ENCODE results near the gene SEC31B.

Gene SEC31B

DNA sequence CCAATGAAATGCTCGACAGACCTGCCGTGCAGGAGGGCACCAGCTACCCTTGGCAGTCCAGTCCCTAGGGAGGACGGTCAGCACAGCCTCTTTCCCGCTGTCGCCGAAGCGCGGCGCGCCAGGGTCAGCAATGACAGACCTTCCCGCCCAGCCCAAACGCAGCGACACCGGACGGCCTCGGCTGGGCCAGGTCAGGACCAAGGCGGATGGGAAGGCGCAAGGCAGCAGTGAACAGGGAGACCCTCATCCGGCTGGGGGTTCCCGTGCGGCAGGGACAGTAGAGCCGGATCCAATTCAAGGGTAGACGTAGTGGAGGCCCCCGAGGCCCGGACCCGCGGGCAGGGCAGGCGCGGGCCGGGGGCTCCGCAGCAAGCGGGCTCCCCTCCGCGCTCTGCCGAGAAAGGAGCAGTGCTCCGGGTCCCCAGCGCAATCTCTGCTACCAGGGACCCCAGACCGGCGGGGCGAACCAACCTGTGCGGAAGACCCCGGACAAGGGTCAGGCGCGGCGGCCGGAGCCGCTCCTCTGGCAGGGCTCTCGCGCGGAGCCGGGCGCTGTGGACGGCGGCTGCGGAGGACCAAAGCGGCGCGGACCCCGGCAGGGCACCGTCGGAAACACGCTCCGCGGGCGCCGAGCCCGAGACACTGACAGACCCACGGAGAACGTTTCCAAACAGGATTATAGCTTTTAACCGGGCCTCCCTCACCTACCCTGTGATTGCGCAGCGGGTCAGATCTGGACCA, at the start of gene SEC31B:
SEC31B (minus strand) TSS at position 551 of the 741 bp plus-strand sequence. CDS start 2,909 bp downstream, outside the sequence.
- DNase-seq (ENCODE audit: low read depth in 2 of 2), result no peak

DNA sequence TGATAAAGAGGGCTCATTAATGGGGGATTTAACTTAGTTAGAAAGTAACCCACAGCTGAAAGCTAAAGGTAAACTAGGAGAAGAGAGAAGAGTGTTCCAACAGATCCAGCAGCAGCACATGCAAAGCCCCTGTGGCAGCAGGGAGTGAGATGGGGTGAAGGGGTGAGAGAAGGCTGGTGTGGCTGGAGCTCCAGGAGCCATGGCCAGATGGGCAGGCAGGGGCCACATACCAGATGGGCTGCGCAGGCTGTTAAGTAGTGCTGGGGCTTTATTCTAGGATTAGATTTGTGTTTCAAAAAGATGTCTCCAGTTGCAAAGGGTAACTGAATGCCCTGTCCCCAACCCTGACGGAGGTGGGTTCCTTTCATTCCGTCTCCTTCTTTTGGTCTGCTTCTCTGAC, 49.3 kb upstream of the SEC31B start:
- no peak for DNase-seq (ENCODE audit: low read depth in 2 of 2)

GRCh38 chr10:100567826-100568225, 48.2 kb upstream of the SEC31B start:
- no peak for DNase-seq (ENCODE audit: low read depth in 2 of 2)

GRCh38 chr10:100567249-100567648, 47.6 kb upstream of the SEC31B start:
- DNase-seq (ENCODE audit: low read depth in 2 of 2), result no peak

GRCh38 chr10:100566561-100566960, 46.9 kb upstream of the SEC31B start:
- DNase-seq (ENCODE audit: low read depth in 2 of 2), result no peak

DNA sequence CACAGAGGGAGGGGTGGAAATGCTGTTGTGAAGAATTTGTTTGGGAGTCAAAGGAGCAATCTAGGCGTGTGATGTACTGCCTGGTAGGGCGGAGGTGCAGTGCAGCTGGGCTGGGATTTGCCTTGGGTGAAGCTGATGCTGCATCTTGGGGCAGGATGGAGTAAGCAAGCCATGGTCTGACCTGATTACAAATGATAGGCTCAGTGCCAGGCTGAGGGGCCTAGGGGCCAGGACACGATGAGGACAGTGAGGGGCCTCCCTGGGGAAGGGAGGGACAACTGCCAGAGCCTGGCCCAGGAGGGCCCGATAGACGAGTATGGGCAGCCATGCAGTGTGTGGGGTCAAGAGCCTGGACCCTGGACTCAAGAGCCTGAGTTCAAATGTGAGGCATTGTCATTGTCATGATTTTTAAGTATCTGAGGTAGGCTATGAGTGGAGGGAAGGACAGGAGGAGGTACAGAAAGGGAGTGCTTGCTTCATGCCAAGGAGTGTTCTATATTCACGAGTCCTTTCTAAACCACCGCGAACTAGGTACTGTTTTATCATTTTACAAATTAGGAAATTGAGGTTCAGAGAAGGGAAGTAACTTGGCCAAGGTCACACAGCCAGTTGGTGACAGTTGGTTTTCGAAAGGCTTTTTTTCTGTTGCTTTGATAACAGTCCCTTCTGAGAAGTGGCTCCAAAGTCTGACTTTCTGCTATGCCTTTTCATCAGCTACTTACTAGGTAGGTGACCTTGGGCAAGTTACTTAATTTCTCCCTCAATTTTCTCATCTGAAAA, 45.7 kb upstream of the SEC31B start:
- DNase-seq (ENCODE audit: low read depth in 2 of 2), result no peak

DNA sequence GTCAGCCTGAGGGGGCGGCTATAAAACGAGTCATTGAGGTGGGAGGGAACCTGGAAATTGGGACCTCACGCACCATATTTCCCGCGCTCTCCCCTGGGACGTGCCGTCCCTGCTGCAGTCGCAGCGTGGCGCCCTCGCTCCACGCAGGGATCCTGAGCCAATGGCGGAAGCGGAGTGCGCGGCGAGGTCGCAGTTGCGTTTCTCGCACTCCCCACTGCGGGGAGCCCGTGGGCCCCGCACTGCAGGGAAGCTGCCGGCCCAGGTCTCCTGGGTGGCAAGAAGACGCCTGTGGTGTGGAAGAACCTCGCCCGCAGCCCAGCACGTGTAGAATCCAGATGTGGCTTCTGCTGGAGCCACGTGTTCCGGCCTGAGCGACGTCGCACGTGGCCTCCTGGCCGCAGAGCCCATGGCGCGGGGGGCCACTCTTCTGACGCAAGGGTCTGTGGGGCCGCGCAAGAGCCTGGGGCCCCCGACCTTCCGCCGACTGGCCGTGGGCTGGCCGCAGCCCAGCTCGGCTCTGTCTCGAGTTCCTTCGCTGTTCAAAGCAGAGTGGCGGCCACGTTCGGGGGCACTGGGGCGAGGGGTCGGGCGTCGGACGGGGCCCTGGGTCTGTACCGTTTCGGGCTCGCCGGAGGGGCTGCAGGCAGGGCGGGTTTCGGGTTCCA, 42.5 kb upstream of the SEC31B start:
- DNase-seq (ENCODE audit: low read depth in 2 of 2), result peak; percentile 69 to 71

DNA sequence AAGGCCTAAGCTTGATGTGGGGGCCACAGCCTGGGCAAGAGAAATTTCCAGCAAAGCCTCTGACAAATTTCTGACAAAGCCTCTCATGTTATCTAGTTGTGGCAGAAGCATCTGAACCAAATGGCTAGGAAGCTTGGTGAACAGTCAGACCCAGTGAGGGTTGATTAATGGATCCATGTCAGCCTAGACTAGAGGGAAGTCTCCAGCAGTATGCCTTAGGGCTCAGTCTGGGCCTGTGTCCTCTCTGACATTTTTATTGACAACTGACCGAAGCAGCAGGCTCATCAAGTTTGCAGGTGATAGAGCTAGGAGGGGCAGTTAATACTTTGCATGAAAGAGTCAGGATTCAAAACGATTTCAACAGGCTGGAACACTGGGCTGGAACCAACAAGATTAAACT, 41.3 kb upstream of the SEC31B start:
- DNase-seq (ENCODE audit: low read depth in 2 of 2), result no peak

GRCh38 chr10:100560248-100560647, 40.6 kb upstream of the SEC31B start:
- no peak for DNase-seq (ENCODE audit: low read depth in 2 of 2)

DNA sequence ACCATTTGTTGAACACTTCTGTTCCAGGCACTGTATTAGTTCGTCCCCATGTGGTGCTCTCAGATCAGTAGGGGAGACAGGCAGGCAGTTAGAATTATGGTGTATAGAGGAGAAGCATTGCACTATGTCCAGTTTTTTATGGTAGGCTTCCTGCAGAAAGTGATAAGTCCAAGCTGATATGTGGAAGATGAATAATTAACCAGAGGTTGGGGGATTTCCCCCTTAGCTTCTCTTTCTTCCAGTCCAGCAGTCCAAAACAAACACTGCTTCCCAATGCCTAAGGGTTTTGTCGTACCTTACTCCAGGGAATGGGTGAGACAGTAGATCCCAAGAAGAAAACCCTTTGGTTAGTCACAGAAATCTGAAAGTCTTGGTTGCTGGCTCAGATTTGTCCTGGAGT, 35.2 kb upstream of the SEC31B start:
- no peak for DNase-seq (ENCODE audit: low read depth in 2 of 2)

GRCh38 chr10:100553929-100554328, 34.3 kb upstream of the SEC31B start:
- no peak for DNase-seq (ENCODE audit: low read depth in 2 of 2)

- no peak for DNase-seq (ENCODE audit: low read depth in 2 of 2)
Measured at GRCh38 chr10:100551738-100552137, 32.1 kb upstream of the SEC31B start.

- no peak for DNase-seq (ENCODE audit: low read depth in 2 of 2)
Measured at GRCh38 chr10:100551196-100551595, 31.5 kb upstream of the SEC31B start.

- no peak for DNase-seq (ENCODE audit: low read depth in 2 of 2)
Measured at GRCh38 chr10:100544950-100545349, 25.3 kb upstream of the SEC31B start.

DNA sequence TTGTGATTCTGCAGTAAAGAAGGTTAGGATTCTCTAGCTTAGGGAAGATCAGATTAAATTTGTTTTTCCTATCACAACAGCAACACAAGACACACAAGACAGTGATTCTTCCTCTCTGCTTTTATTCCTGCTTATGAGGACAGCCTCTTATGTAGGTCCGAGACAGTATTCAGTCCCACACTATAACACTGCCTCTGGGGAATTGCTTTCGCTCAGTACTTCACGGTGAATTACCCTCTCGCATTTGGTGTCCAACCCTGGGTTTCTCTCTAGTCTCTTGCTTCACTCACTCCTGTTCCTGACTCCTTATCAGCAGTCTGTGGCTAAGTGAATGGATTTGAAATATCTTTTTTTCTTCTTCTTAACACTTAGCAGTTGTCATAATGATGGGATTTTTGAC, 17.8 kb upstream of the SEC31B start:
- DNase-seq (ENCODE audit: low read depth in 2 of 2), result no peak

GRCh38 chr10:100535715-100536353, 16.2 kb upstream of the SEC31B start, which contains the start of gene HIF1AN:
Gene HIF1AN, plus strand, starts transcription at chr10:100535943. Its CDS starts 16 bp downstream, at chr10:100535959.
- DNase-seq (ENCODE audit: low read depth in 2 of 2), result peak; percentile 73 to 82

DNA sequence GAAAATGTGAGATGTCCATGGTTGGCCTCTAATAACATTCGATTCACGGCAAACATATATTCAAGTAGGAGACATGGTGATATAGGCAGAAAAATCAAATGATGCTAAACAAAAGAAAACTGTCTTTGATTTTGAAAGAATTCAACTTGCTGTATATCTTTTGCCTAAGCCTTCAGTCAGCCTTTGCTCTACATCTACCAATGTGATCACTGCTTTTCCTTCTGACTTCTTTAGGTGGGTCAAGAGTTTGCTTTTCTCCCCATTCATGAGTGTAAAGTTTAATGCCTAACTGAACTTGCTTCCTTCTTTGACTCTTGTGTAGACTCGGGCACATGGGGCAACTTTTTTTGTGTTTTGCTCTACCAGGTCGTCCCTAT, 15.7 kb upstream of the SEC31B start:
- DNase-seq (ENCODE audit: low read depth in 2 of 2), result no peak

DNA sequence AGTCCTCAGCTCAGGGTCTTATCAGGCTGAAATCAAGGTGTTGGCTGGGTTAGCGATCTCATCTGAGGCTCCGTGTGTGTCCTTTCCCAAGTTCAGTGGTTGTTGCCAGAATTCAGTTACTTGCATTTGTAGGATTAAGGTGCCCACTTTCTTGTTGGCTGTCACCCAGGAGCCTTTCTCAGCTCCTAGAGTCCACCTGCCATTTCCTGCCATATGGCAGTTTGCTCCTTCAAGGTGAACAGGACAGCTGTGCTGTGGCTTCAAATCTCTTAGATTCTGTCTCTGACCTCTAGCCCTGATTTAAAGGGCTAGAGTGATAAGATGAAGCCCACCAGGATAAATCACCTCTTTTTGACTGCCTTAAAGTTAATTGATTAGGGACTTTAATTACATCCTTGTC, 15.1 kb upstream of the SEC31B start:
- DNase-seq (ENCODE audit: low read depth in 2 of 2), result no peak

DNA sequence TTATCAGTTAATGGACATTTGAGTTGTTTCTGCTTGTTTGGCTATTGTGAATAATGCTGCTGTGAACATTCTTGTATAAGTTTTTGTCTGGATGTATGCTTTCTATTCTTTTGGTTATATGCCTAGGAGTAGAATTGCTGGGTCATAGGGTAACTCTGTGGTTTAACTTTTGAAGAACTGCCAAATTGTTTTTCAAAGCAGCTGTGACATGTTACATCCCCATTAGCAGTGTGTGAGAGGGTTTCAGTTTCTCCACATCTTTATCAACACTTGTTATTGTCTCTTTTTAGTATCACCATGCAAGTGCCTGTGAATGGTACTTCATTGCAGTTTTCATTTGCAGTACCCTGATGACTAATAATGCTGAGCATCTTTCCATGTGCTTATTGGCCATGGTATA, 12.1 kb upstream of the SEC31B start:
- DNase-seq (ENCODE audit: low read depth in 2 of 2), result no peak

DNA sequence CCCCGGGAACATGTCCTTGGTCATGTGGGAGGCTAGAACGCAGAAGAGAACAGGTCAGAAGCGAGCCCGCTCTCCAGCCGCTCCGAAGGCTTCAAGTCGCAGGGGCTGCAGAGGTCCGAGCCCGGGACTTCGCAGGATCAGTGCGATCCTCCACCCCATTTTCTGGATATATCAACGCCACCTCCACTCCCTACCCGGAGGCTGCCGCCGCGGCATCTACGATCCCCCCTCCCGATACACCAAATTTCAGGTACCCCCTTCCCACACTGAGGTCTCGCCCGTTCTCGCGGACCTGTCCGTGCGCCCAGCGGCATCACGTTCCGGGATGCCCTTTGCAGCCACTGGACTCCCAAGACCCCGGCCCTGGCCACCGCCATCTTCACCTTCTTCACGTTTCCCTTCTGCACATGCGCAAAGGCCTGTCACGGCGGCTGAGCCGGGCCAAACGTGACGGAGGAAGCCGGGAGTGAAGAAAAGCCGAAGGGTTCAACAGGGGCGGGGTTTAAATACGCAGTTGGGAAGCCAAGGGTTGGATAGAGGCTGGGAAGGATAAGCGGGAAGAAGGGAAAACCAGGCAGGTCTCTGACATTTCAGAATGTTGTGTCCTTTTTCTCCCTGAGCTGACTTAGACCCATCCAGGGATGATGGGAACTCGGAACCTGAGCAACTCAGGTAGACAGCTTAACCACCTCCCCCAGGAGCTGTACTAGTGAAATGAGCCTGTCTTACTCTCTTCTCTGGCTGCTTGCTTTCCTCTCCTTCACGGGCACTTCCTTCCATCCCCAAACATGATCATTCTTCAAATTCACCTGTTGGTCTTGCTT, 10.0 kb upstream of the SEC31B start, which contains the start of gene NDUFB8:
NDUFB8 (minus strand) TSS at position 397 of the 824 bp plus-strand sequence; CDS start at position 377, 20 bp downstream.
- peak; percentile 83 to 84 for DNase-seq (ENCODE audit: low read depth in 2 of 2)

- DNase-seq (ENCODE audit: low read depth in 2 of 2), result no peak
Measured at GRCh38 chr10:100528921-100529474, 9.3 kb upstream of the SEC31B start.

Measured in activated CD4-positive, alpha-beta T cell treated with anti-CD3 and anti-CD28 coated beads for 24 hours (primary cell).